ENCODE data around the gene FAM234A.

Gene FAM234A

DNA sequence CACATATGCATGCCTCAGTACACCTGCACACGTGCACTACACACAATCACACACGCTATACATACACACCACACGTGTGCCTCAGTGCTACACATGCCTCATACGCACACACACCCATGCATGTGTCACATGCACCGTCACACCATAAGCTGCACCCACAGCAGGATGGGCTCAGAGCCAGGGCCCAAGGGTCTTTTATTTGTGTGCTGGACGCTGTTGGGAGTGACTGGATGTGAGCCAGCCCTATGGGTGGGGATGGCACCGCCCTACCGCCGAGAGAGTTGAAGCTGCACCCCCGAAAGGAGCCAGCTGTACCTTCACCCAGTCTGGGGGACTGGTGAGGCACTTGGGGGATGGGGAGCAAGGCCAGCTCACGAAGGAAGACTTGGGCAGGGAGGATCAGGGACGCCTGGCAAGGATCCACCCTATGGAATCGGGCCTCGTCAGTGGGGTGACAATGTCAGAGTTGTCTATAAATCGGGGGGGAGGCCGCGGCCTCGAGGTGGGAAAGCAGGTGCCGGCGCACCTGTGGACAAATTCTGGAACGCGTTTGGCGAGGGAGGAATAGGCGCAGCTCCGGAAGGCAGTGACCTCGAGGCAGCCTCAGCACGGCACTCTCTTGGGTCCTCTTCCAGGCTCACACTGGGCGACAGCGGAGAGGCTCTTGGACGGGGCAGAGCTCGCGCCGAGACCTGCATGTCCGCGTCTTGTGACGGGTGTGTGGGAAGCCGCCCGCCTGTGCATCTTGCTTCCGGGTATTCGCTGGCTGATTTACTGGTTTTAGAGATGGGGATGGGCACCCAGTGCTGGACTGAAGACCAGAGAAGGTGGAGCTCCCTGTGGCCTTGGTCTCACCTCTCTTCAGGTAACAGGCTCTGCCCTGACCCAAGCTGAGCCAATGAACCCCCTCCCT is 33.8 kb downstream of the FAM234A start:
- no peak for TF ChIP-seq CTCF (conservative IDR thresholded peaks at IDR 0.05)
- H3K27ac ChIP-seq = no peak overlapping the region

DNA sequence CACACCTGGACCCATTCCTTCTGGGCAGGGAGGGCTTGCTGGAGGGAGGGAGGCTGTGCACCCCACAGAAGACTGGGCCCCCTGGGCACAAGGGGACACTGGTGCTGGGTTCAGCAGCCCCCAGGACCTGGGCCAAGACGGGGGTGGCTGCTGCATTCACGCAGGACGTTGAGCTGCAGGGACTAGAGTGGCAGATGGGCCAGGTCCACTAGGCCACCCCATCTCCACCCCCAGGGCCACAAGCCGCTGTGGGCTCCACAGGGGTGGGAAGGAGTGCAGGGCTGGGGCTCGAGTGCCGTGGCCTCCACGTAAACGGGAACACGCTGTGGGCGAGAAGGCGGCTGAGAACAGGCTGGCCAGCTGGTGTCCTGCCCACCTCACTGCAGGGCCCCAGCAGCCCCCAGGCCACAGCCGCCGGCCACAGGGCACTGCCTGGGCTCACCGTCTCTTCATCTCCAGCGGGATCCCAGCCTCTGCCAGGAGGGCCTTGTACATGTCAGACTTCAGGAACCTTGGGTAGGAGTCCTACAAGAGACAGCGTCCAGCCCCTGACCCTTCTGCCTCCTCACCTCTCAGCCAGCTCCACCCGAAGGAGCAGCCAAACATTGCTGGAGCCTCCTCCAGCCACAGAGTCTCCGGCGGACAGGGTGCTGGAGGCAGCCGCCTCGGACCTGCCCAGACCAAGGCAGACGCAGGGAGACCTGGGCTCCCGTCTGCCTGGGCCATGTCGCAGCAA is 34.6 kb downstream of the FAM234A start:
- no peak overlapping the region for H3K27ac ChIP-seq
- TF ChIP-seq CTCF (conservative IDR thresholded peaks at IDR 0.05) = no peak

- TF ChIP-seq CTCF (conservative IDR thresholded peaks at IDR 0.05) = no peak
- no peak overlapping the region for H3K27ac ChIP-seq
Measured at GRCh38 chr16:270381-271255, 36.0 kb downstream of the FAM234A start.

DNA sequence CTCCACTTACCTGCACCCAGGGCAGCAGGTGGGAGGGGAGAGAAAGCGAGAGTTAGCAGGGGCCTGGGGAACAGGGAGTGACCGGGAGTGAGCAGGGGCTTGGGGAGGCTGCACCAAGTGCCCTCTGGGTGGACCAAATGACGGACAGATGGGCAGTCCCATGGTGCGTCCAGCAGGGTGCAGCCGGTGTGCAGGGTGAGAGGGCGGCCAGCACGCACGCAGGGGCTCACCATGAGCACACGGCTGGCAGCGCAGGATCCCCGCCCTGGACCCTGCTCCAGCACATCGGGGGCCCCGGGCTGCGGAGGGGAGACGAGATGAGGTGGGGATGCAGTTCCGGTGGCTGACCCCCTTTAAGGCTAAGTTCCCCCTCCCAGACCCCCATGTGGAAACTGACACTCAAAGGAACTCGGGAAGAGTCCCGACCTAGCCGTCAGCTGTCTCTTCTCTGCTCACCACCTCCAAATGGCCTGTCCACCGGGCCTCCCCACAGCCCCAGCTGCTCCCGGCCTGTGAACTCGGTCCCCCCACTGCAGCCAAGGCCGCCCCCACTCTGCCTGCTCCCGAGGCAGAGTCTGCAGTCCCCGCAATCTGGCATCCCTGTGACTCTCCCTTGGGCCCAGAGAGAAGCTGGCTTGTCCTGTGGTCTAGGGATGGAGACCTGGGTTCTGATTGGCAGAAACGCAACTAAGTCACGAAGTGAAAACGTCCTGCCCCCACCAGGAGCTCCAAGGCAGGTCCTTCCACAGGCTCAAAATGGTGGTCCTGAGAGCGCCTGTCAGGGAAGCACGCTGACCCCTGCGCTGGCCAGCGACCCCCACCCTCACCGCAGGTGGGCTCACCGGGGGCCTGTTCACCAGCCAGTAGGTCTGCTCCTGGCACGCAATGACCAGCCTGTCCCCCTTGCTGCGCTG is 38.3 kb downstream of the FAM234A start:
- H3K27ac ChIP-seq = no peak overlapping the region
- no peak for TF ChIP-seq CTCF (conservative IDR thresholded peaks at IDR 0.05)

DNA sequence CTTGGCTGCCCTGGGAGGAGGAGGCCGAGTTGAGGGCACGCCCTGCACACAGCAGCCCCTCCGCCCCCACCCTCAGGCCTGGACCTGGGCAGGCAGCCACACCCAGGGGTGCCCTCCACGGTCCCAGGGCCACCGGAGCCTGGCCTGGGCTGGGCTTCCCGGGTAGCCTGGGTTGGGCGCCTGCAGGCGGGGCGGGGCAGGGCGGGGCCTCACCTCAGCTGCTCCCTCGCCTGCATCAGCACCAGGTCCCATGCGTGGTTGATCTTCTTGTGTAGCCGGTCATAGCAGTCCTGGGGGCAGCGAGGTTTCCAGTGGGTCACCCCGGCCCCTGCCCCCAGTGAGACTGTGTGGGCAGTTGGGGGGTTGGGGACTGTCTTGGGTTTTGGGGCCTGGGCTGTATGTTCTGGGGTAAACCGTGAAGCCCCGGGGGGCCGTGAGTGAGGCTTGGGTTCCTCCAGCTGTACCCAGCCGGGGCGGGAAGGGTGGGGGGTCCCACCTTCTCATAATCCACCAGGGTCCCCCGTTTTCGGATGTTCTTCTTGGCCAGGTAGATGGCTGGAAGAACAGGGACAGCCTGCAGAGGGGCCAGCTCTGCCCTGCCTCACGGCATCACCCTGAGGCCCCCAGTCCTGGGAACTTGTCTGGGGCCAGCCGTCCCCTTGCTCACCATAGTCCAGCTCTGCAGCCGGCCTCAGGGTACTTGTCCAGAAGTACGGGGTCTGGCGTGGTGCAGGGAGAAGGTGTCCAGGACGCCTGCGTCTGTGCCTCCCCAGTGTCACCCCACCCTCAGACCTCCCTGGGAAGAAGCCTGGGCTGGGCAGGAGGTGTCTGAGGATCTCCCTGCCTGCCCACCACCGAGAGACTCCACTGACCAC is 39.2 kb downstream of the FAM234A start:
- H3K27ac ChIP-seq = peak overlapping the region; percentile 71; the same call in 1 of the 2 replicates
- no peak for TF ChIP-seq CTCF (conservative IDR thresholded peaks at IDR 0.05)

GRCh38 chr16:275041-275641 is 40.5 kb downstream of the FAM234A start:
- no peak for TF ChIP-seq CTCF (conservative IDR thresholded peaks at IDR 0.05)
- H3K27ac ChIP-seq = peak overlapping the region; percentile 71

All from VCaP (cell line).